ENCODE data around the gene FBXO2. TPM values are rescaled to one million over a fixed set of nuclear protein-coding genes. Genes with fewer than 3 reads are reported as not detected.

The FBXO2 gene, protein sequence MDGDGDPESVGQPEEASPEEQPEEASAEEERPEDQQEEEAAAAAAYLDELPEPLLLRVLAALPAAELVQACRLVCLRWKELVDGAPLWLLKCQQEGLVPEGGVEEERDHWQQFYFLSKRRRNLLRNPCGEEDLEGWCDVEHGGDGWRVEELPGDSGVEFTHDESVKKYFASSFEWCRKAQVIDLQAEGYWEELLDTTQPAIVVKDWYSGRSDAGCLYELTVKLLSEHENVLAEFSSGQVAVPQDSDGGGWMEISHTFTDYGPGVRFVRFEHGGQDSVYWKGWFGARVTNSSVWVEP
- total RNA-seq (2014; rRNA removed; shearing (Covaris generic); ENCODE audit: low replicate concordance): 3.6 and 3.9 TPM in 2 replicates

DNA sequence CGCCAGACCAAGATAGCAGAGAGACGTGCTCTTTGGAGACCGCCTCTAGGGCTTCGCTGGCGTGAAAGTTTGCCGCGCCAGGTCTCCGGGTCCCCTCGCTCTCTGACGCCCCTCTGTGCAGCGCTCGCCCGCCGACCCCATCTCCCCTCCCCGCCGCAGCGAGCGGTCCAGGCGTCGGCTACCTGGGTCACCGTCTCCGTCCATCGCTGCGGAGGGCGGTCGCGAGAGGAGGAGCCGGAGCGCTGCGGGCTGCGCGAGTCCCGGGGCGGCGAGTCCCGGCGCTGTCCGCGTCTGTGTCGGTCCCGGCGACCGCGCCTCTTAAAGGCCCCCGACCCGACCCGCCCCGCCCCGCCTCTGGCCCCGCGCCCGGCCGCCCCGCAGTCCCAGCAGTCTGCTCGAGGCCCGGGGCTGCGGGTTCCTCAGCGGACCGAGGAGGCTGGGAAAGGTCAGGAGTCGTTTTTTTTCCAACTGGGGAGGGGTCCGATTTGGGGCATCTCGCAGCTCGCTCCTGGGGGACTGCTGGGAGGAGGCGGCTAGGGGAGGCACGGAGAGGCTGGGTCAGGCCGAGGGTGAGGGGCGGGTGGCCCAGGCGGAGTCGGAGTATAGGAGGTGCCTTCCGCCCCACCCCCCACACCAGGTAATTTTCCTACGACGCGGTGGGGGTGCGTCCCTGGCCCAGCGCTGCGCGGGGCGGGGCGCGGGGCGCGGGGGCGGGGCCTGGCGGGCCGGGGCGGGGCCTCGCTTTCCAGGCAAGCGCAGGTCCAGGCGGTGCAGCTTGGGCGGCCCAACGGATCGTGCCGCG, at the start of gene FBXO2, which contains the start of gene FBXO44:
FBXO2 (minus strand) TSS at position 293 of the 802 bp plus-strand sequence; CDS start at position 204, 89 bp downstream.
FBXO44 (plus strand) TSS at position 741 of the 802 bp plus-strand sequence. CDS start 959 bp downstream, outside the sequence.
- in situ Hi-C loops (cut with HindIII; ENCODE audit: low pct_unique_long_range_greater_than_20kb, low sequenced_read_pairs): no loop called here

DNA sequence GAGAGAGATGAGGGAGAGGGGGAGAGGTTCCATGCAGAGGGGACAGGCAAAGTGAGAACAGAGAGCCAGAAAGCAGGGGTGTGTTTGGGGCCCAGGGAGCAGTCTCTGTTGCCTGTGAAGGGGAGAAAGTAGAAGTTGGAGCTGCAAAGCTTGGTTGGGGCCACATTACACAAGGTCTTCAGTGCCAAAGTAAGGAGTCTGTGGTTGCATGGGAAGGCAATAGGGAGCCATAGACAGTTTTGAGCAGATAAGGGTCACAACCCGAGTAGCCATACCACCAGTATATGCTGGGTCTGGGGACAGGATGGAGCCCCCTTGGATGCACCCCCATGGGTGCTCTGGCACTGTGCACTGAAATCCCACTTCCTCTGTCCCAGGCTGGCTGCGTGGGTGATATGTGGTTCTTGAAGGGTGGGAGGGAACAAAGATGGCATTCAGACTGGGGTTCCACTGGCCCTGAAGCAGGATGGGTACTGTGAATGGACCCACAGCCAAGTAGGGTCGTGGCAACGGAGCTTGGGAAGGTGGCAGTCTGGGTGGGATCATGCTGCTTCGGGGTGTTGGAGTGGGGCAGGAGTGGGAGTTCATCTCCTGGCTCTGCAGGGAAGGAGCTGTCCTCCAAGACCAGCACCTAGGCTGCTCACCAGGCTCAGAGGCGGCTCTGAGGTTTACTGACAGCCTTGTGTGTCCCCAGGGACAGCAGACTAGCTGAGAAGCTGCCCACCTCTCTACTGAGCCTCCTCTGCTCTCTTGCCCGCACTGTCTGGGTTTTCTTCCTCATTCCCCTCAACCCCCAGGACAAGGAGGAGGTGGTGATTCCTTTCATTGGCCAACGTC, 49.3 kb upstream of the FBXO2 start:
- no peak for DNase-seq (ENCODE audit: low read depth)
- in situ Hi-C loops (cut with HindIII; ENCODE audit: low pct_unique_long_range_greater_than_20kb, low sequenced_read_pairs): no loop called here

More for the DNA sequence above, at the start of gene FBXO2, which contains the start of gene FBXO44:
- DNase-seq (ENCODE audit: low read depth): no peak

DNA sequence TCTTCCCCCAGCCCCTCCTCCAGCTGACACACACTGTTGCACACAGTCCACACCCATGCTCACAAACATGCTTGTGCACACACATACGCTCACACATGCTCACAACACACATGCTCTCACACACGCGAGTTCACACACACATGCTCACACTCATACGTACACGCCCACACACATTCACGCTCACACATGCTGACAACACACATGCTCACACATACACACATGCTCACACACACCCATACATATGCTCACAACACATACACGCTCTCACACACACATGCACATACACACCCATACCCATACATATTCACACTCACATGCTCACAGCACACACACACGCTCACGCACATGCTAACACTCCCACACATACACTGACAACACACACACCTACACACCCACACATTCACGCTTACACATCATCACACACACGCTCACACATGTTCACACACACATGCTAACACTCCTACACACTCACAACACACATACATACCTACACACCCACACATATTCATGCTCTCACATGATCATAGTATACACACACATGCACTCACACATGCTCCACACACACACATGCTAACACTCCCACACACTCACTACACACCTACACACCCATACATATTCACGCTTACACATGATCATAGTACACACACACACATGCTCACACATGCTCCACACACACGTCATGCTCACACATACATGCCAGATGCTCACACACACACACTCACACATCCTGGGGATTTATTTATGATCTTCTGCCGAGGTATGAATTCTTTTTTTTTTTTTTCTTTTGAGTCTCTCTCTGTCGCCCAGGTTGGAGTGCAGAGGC, 48.0 kb upstream of the FBXO2 start:
- in situ Hi-C loops (cut with HindIII; ENCODE audit: low pct_unique_long_range_greater_than_20kb, low sequenced_read_pairs): no loop called here

DNA sequence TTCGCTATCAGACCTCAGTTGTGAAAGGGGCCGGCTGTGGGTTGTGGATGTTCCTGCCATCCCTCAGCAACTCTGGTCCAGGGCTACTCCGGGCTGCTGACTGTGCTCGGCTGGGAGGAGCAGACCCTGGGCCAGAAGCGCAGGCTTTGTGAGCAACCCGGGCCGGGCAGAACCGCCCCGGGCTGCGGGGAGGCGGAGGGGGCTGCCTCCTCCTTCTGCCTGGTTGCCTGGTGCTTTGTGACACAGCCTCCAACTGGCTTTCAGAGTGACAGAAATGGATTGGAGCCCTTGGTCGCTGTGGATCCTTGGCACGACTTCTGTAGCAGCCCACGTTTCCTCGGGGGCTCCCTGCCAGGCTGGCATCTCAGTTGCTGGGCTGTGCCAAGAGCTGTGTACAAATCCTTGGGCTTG, 47.3 kb upstream of the FBXO2 start:
- in situ Hi-C loops (cut with HindIII; ENCODE audit: low pct_unique_long_range_greater_than_20kb, low sequenced_read_pairs): no loop called here
- no peak for DNase-seq (ENCODE audit: low read depth)

More for the DNA sequence above, 48.0 kb upstream of the FBXO2 start:
- no peak for DNase-seq (ENCODE audit: low read depth)

DNA sequence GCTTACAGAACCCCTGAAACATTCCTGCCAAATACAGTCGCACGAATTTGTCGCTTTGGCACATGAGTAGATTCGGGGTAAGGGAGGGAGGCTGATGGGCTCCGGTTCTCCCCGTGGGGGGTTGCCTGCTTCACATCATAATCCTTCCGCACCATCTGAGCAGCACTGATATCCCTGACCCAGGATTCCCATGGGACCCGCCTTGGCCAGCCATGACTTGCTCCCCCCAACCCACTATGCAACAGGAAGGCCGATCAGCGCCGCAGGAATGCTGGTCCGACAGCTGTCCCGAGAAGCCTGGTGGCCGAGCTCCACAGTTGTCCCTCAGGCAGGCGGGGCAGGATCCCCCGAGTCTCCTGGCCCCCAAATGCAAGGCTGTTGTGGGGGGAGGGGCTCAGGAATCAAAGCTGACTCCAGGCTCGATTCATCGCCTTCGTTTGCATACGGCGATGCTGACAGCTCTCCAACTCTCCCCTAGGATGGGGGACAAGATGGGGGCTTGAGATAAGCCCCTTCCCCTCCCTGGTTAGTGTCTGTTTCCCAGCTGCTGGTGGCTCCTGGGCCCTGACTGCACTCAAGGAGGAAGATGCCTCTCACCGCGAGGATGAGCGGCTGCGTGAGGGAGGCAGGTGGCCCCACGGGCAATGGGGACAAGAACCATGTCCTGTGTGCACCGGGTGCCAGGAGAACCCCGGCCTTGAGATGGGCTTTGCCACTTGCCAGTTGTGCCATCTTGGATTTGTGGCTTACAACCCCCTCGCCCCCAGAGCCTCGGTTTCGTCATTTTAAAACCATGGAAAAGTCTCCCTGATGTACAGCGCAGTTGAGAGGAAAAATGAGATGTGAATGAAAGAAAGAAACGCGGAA, 46.6 kb upstream of the FBXO2 start:
- DNase-seq (ENCODE audit: low read depth): no peak
- in situ Hi-C loops (cut with HindIII; ENCODE audit: low pct_unique_long_range_greater_than_20kb, low sequenced_read_pairs): no loop called here

DNA sequence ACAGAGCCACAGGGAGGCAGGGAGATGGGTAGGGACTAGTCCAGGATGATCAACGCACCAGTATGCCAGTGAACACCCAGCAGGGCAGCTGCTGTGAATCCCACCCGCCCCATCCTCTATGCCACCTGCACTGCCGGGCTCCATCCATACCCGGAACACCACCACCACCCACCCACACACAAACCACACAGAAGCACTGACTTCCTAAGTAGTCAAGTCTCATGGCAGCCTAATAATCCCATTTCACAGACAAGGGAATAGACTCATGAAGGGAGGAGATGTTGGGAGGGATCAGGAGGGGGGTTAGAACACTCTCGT, 43.6 kb upstream of the FBXO2 start:
- in situ Hi-C loops (cut with HindIII; ENCODE audit: low pct_unique_long_range_greater_than_20kb, low sequenced_read_pairs): no loop called here
- no peak for DNase-seq (ENCODE audit: low read depth)

DNA sequence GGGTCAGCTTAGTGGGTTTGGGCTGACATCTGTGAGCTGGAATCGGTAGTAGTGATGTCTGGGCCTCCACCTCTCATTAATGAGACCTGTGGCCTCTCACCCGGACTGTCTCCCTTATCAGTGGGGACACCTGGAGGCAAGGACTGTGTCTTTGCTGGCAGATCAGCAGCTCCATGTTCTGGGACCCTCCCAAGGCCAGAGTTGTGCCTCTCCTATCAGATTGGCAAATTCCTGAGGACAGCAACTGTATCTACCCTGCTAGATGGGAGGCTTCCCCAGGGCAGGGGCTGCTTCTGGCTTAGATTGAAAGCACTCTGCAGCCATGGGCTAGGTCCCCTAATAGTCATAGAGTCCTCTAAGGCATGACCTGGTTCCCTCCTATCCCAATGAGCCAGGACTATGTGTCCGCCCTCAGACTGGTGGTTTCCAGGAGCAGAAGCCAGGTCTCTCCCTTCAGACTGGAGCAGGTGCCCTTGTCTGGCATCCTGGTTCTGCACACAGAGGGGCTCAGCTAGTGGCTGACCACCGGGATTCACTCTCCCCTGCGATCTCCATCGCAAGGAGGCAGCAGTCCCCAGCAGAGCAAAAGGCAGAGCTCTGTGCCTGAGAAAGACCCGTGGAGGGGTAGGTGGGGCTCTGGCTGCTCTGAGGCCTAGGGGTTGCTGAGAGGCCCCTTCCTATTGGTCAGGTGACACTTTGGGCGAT, 43.1 kb upstream of the FBXO2 start:
- DNase-seq (ENCODE audit: low read depth): no peak
- in situ Hi-C loops (cut with HindIII; ENCODE audit: low pct_unique_long_range_greater_than_20kb, low sequenced_read_pairs): no loop called here

DNA sequence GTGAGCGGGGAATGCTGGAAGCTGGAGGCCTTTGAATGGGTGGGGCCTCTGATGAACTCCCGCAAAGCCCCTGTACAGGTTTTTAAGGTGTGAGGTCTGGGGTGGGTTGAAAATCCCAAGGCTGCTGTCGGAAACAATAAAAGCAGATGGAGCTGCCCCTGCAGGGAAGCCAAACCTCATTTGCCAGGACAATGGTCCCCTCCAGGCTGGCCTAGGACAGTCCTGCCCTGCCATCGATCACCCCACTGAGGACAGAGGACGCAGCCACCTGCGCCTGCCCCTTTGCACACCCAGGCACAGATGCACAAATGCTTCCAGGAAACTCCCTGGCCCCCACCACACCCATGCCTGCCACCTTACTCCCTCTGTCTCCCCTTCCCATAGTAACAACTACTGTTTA, 41.6 kb upstream of the FBXO2 start:
- no peak for DNase-seq (ENCODE audit: low read depth)
- in situ Hi-C loops (cut with HindIII; ENCODE audit: low pct_unique_long_range_greater_than_20kb, low sequenced_read_pairs): no loop called here

DNA sequence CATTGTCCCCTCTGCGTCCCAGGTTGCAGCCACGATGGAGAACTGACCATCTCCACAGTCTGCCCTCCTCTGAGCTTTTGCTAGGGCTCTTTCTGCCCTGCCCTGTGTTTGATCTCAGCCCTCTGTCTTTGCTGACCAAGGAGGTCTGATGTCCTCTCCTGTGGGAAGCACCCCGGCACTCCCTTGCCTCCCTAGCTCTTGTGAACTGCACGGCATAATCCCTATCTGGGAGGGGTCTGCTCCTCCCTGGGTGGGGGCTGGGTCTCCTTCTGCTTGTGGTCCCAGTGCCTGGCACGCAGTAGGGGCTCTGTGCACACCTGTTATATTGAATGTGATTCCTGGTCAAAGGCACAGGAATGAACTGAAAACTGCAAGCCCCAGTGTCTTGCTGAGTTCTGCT, 39.7 kb upstream of the FBXO2 start:
- in situ Hi-C loops (cut with HindIII; ENCODE audit: low pct_unique_long_range_greater_than_20kb, low sequenced_read_pairs): no loop called here
- DNase-seq (ENCODE audit: low read depth): no peak

DNA sequence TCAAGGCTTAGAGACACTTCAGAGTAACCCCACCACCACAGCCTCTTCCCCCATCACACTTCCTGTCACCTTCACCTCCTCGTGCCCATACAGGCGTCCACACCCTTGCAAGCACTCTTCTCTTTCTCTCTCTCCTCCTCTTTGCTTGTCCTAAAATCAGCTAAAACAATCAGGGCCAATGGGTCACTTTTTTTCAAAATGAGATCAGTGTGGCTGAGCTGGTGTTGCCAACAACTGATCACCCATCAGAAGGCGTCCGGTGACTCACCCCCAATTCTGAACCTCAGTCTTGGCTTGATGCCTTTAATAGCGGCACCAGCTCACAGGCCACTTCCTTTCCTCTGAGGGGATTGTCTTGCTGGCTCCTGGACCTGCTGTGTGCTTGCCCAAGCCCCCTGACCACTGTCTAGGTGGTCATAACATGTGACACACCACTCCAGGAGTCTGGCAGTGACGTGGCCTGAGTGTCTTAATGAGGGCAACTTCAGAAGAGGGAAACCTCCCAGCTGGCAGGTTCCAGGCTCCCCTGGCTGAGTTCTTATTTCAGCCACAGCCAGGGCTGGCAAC, 38.9 kb upstream of the FBXO2 start:
- in situ Hi-C loops (cut with HindIII; ENCODE audit: low pct_unique_long_range_greater_than_20kb, low sequenced_read_pairs): no loop called here
- peak; percentile 45 for DNase-seq (ENCODE audit: low read depth)

DNA sequence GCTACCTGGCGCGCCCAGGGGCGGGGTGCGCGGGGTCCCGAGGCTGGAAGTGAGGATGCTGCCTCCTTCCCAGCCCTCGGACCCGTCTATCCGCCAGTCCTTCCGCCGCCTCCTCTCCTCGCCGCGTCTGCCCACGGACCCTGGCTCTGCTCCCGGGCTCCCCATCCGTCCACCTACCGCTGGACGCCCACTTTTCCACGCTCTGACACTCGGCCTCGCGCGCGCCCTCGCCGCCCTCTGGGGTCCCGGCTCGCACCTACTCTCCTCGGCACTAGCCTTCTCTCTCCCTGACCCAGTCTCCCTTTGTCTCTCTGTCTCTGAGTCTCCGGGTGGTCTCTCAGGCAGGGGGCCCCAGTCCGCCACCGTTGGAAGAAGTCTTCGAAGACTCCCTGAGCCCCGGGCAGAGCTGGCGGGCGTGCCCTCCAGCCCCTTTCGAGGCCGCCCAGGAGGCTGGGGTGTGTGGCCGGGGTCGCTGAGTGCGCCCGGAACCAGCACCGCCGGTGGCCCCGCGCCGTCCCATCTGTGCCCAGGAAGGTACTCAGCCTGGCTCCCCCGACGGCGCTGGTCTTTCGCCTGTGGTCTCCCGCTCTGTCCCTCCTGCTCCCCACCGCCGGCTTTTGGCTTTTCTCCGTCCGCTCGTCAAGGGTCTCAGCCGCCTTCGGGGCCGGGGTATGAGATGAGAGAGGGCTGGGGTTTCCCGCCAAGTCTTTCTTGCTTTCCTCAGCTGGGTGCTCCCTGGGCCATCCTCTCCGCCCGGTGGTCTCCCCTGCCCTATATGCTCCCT, 37.9 kb upstream of the FBXO2 start:
- no peak for DNase-seq (ENCODE audit: low read depth)
- in situ Hi-C loops (cut with HindIII; ENCODE audit: low pct_unique_long_range_greater_than_20kb, low sequenced_read_pairs): no loop called here

DNA sequence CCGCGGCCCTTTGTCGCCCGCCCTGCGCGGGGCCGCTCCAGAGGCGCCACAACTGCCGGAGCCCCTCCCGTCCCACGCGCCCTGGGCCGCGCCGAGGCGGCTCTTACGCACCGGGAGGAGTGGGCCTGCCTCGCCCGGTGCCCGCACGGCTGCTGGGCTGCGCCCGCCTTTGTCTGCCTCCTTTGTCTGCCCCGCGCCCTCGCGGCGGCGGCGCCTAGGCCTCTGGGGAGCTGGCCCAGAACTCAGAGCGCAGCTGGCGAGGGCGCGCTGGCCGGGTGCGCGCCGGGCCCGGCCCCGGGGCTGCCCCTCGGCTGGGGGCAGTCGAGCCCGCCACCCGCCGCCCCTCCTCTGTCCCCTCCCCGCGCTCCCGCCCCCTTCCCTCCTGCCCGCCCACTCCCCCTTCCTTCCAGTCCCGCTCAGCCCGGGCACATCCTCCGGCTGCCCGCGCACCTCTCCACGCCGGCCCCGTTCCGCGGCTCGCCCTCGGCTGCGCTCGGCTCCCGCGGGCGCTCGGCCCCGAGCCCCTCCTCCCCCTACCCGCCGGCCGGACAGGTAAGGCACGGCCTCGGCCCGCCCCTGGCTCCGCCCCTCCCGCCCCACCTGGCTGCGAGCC, 37.2 kb upstream of the FBXO2 start, which contains the start of gene DRAXIN:
DRAXIN (plus strand) TSS at position 409 of the 613 bp plus-strand sequence. CDS start 14,549 bp downstream, outside the sequence.
- no peak for DNase-seq (ENCODE audit: low read depth)
- in situ Hi-C loops (cut with HindIII; ENCODE audit: low pct_unique_long_range_greater_than_20kb, low sequenced_read_pairs): no loop called here

DNA sequence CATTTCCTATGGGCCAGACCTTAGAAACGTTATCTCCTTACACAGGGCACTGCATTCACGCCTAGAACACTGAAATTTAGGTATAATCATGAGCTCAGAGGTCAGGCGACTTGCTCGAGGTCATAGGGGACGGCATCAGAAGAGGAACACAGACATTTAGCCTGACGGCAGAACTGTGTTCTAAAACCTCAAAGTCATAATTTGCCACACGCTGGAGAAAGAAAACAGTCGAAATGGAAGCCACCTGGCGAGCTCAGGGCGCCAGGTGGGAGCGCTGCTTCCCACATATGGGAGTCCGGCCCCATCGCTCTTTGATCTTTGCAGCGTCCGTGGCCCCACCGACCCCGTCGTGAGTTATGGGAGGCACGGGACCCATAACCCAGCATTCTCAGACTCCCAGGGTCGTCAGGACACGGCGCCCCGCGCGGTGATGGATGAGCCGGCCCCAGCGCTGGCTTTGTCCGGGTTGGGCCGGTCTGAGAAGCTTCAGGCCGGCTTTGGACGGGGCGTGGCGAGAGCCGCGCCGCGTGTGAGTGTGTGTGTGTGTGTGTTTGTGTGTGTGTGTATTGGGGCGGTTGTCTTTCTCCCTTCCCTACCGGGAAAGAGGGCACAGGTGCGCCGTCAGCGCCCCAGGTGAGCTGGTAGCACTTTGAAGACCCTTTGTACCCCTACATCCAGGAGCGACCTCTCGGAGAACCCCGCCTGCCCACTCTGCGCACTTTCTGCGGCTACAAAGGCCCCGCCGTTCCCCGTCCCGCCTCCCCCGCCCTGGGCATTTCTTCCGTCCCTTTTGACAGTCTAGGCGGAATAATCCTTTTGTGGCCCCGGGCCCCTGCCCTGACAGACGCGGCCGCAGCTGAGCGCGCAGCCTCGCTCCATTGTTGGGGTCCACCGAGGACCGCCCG, 36.4 kb upstream of the FBXO2 start:
- in situ Hi-C loops (cut with HindIII; ENCODE audit: low pct_unique_long_range_greater_than_20kb, low sequenced_read_pairs): no loop called here
- no peak for DNase-seq (ENCODE audit: low read depth)

DNA sequence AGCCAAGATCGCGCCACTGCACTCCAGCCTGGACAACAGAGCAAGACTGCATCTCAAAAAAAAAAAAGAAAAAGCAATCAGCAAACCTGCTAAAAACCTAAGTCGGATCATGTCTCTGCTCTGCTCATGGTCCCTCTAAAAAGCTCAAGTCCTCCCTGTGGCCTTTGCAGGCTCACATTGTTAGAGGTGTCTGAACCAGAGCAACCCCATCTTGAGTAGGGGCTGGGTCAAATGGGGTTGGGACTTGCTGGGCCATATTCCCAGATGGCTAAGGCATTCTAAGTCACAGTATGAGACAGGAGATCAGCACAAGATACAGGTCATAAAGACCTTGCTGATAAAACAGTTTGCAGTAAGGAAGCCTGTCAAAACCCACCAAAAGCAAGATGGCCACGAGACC, 34.3 kb upstream of the FBXO2 start:
- in situ Hi-C loops (cut with HindIII; ENCODE audit: low pct_unique_long_range_greater_than_20kb, low sequenced_read_pairs): no loop called here
- DNase-seq (ENCODE audit: low read depth): no peak

Data from Caki2 (cell line).